Activated T-cell treated with anti-CD3 and anti-CD28 coated beads, Interleukin-2, amount 50 U/mL, for 4 hours (primary cell): ENCODE results near the gene CEP112. TPM values are rescaled to one million over a fixed set of nuclear protein-coding genes. Genes with fewer than 3 reads are reported as not detected.

Experiments
- ATAC-seq, 2 donors: fragments of 200-7000 bp; cut with Tn5 transposase; one replicate each; pipeline ENCODE4 v1.10.0; 2021
- DNase-seq: peaks from one replicate; pipeline ENCODE4 v3.0.0-alpha.2; 2020
- H3K27me3 Mint-ChIP-seq: one replicate; pipeline ENCODE4 v1.8.0; 2021; ENCODE audit warnings: low read depth, mixed read lengths
- H3K36me3 Mint-ChIP-seq: one replicate; pipeline ENCODE4 v1.8.0; 2022; ENCODE audit warnings: mixed read lengths; ENCODE audit not compliant: insufficient read depth
- H3K4me1 Mint-ChIP-seq: one replicate; pipeline ENCODE4 v1.8.0; 2021; ENCODE audit warnings: low read depth, mixed read lengths
- H3K4me3 Mint-ChIP-seq: one replicate; pipeline ENCODE4 v1.8.0; 2021; ENCODE audit warnings: mild to moderate bottlenecking, moderate library complexity, mixed read lengths
- H3K9me3 Mint-ChIP-seq: one replicate; pipeline ENCODE4 v1.8.0; 2021; ENCODE audit warnings: mixed read lengths
- total RNA-seq, 3 donors: library from RNA; stranded (reverse); gene quantifications; one replicate each; pipeline ENCODE4 v1.2.1, GENCODE V29; 2021

The CEP112 gene
- total RNA-seq, 3 donors from 2014 or later: 0.71 to 1.5 (median 0.95) TPM

GRCh38 chr17:65990593-65990992 is 201.3 kb downstream of the CEP112 start:
- Mint-ChIP-seq H3K4me1 (no peaks in the 10 kb centered on the region), H3K36me3 (peaks cover 2% of the 10 kb centered on the region), H3K27me3 (no peaks in the 10 kb centered on the region), H3K4me3 (no peak overlapping the region), H3K9me3 (peaks cover 15% of the 10 kb centered on the region)
- ATAC-seq: no peak
- DNase-seq: no peak

GRCh38 chr17:65988451-65988850 is 203.5 kb downstream of the CEP112 start:
- H3K4me3 Mint-ChIP-seq: no peak overlapping the region
- H3K36me3 Mint-ChIP-seq: peaks cover 6% of the 10 kb centered on the region
- no peaks in the 10 kb centered on the region for H3K4me1 Mint-ChIP-seq
- no peaks in the 10 kb centered on the region for H3K27me3 Mint-ChIP-seq
- H3K9me3 Mint-ChIP-seq: peaks cover 15% of the 10 kb centered on the region
- DNase-seq: no peak
- no peak for ATAC-seq

GRCh38 chr17:65987988-65988387 is 203.9 kb downstream of the CEP112 start:
- DNase-seq: no peak
- no peaks in the 10 kb centered on the region for H3K4me1 Mint-ChIP-seq

GRCh38 chr17:65985571-65985970 is 206.4 kb downstream of the CEP112 start:
- Mint-ChIP-seq H3K9me3 (peaks cover 15% of the 10 kb centered on the region), H3K4me1 (no peaks in the 10 kb centered on the region), H3K36me3 (peaks cover 6% of the 10 kb centered on the region), H3K4me3 (no peak overlapping the region), H3K27me3 (no peaks in the 10 kb centered on the region)
- no peak for ATAC-seq
- no peak for DNase-seq

More at GRCh38 chr17:65987988-65988387, 203.9 kb downstream of the CEP112 start:
- H3K27me3 Mint-ChIP-seq: no peaks in the 10 kb centered on the region
- peaks cover 15% of the 10 kb centered on the region for H3K9me3 Mint-ChIP-seq
- H3K4me3 Mint-ChIP-seq: no peak overlapping the region
- no peak for ATAC-seq
- H3K36me3 Mint-ChIP-seq: peaks cover 6% of the 10 kb centered on the region

DNA sequence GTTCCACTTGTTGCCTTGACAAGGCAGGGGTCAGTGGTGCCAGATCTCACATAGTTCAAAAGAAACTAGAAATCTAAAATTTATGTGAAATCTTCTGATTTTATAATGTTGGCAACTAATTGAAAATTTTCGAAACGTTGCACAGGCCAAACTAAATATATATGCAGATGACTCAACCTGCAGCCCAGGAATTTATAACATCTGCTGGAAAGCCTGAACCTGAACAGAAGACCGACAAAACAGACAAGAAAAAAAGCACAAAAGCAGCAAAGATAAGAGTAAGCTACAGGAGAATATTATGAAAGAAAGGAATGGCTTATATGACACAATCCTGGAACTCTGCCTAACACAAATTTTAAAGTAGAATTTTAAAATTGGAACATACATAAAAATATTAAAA is 207.6 kb downstream of the CEP112 start:
- DNase-seq: no peak
- ATAC-seq: no peak
- Mint-ChIP-seq H3K36me3 (peaks cover 6% of the 10 kb centered on the region), H3K27me3 (no peaks in the 10 kb centered on the region), H3K4me1 (no peaks in the 10 kb centered on the region), H3K9me3 (peaks cover 15% of the 10 kb centered on the region), H3K4me3 (no peak overlapping the region)

GRCh38 chr17:65978871-65979270 is 213.1 kb downstream of the CEP112 start:
- H3K9me3 Mint-ChIP-seq: no peaks in the 10 kb centered on the region
- ATAC-seq: no peak
- no peak for DNase-seq
- no peaks in the 10 kb centered on the region for H3K36me3 Mint-ChIP-seq
- H3K4me3 Mint-ChIP-seq: no peak overlapping the region
- H3K4me1 Mint-ChIP-seq: no peaks in the 10 kb centered on the region
- H3K27me3 Mint-ChIP-seq: peaks cover 3% of the 10 kb centered on the region

- peaks cover 3% of the 10 kb centered on the region for H3K27me3 Mint-ChIP-seq
- DNase-seq: no peak
- no peak for ATAC-seq
- no peaks in the 10 kb centered on the region for H3K4me1 Mint-ChIP-seq
- no peaks in the 10 kb centered on the region for H3K9me3 Mint-ChIP-seq
- no peak overlapping the region for H3K4me3 Mint-ChIP-seq
- H3K36me3 Mint-ChIP-seq: no peaks in the 10 kb centered on the region
Observed at GRCh38 chr17:65977041-65977440, 214.9 kb downstream of the CEP112 start.

DNA sequence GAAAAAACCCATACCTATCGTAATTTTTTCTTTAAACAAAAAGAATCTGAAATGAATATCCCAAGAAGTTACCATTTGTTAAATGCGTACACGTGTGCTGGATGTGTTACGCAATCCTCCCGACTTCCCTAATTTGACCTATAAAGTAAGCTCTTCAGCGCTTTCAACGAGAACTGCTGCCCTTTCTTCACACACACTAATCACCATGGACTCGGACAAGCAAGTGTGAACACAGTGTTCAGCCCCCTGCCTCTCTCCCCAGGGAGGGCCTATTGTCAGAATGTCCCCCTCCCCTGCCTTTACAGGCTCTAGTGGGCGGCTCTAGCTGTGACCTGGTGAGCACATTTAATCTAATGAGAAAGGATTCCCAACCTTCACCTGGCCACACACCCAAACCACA is 216.1 kb downstream of the CEP112 start:
- no peaks in the 10 kb centered on the region for H3K4me1 Mint-ChIP-seq
- H3K4me3 Mint-ChIP-seq: no peak overlapping the region
- no peaks in the 10 kb centered on the region for H3K36me3 Mint-ChIP-seq
- no peak for DNase-seq
- H3K9me3 Mint-ChIP-seq: no peaks in the 10 kb centered on the region
- H3K27me3 Mint-ChIP-seq: peaks cover 3% of the 10 kb centered on the region
- no peak for ATAC-seq

- DNase-seq: no peak
- no peak for ATAC-seq
- Mint-ChIP-seq H3K36me3 (no peaks in the 10 kb centered on the region), H3K27me3 (peaks cover 3% of the 10 kb centered on the region), H3K4me3 (no peak overlapping the region), H3K9me3 (no peaks in the 10 kb centered on the region), H3K4me1 (no peaks in the 10 kb centered on the region)
Observed at GRCh38 chr17:65973237-65973636, 218.7 kb downstream of the CEP112 start.

GRCh38 chr17:65967372-65967771 is 224.6 kb downstream of the CEP112 start:
- Mint-ChIP-seq H3K4me1 (no peaks in the 10 kb centered on the region), H3K27me3 (peaks cover 3% of the 10 kb centered on the region), H3K9me3 (peaks cover 6% of the 10 kb centered on the region), H3K36me3 (no peaks in the 10 kb centered on the region), H3K4me3 (no peak overlapping the region)
- DNase-seq: no peak
- no peak for ATAC-seq

DNA sequence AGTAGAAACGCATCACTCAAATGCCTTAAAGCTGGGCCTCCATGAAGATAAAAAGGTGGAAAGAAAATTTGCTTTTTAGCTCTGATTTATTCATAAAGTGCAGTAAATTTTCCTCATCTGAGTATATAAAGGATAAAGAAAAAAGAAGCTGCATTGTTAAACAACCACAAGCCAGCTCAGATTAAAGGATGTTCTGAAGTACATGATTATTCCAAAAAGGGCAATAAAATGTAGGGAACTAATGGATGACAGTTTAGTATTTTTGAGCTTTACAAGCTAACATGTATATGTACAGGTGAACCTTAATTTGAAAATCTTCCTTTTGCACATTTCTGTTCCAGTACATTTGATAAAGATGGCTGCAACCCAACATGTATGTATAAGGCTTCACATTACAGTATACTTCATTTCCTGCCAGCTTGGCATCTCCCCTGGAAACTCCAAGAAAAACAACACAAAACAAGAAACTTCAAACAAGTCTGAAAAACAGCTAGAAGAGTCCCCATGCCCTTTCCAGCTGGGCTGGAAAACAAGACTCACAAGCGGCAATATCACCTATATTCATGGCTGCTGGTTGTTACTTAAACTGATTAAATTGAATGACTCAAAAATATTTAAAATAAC is 225.7 kb downstream of the CEP112 start:
- ATAC-seq: no peak
- H3K36me3 Mint-ChIP-seq: no peaks in the 10 kb centered on the region
- H3K27me3 Mint-ChIP-seq: peaks cover 3% of the 10 kb centered on the region
- no peaks in the 10 kb centered on the region for H3K4me1 Mint-ChIP-seq
- no peak for DNase-seq
- H3K9me3 Mint-ChIP-seq: peaks cover 6% of the 10 kb centered on the region
- H3K4me3 Mint-ChIP-seq: no peak overlapping the region

GRCh38 chr17:65963179-65963578 is 228.8 kb downstream of the CEP112 start:
- H3K27me3 Mint-ChIP-seq: peaks cover 3% of the 10 kb centered on the region
- ATAC-seq: no peak
- H3K36me3 Mint-ChIP-seq: no peaks in the 10 kb centered on the region
- H3K4me3 Mint-ChIP-seq: no peak overlapping the region
- DNase-seq: no peak
- H3K9me3 Mint-ChIP-seq: peaks cover 6% of the 10 kb centered on the region
- H3K4me1 Mint-ChIP-seq: no peaks in the 10 kb centered on the region

DNA sequence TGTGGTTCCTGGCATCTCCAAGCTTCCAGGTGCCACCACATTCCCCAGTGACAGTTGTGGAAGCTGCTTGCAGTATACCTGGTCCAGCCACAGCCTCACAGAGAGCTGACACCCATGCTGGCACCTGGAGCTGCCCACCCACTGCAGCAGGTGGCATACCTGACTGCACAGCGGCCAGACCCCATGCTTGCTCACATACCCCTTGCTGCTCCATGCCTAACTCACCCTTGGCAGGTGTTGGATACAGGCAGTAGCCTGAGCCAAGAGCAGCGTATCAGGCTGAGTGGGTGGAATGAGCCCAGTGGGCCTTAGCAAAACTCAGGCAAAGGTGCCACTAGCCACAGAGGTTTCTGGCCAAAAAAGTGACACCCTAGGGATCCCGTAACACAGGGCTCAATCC is 232.3 kb downstream of the CEP112 start:
- no peak overlapping the region for H3K4me3 Mint-ChIP-seq
- H3K4me1 Mint-ChIP-seq: no peaks in the 10 kb centered on the region
- H3K9me3 Mint-ChIP-seq: peaks cover 13% of the 10 kb centered on the region
- ATAC-seq: no peak
- DNase-seq: no peak
- H3K27me3 Mint-ChIP-seq: no peaks in the 10 kb centered on the region
- H3K36me3 Mint-ChIP-seq: no peaks in the 10 kb centered on the region

- peaks cover 17% of the 10 kb centered on the region for H3K9me3 Mint-ChIP-seq
- no peaks in the 10 kb centered on the region for H3K4me1 Mint-ChIP-seq
- DNase-seq (no peak), ATAC-seq (no peak)
- no peak overlapping the region for H3K4me3 Mint-ChIP-seq
- no peaks in the 10 kb centered on the region for H3K27me3 Mint-ChIP-seq
- H3K36me3 Mint-ChIP-seq: no peaks in the 10 kb centered on the region
Observed at GRCh38 chr17:65956814-65957213, 235.1 kb downstream of the CEP112 start.

GRCh38 chr17:65954148-65954449 is 237.8 kb downstream of the CEP112 start:
- H3K4me3 Mint-ChIP-seq: no peak overlapping the region
- peaks cover 17% of the 10 kb centered on the region for H3K9me3 Mint-ChIP-seq
- no peaks in the 10 kb centered on the region for H3K4me1 Mint-ChIP-seq
- ATAC-seq (no peak), DNase-seq (no peak)
- H3K27me3 Mint-ChIP-seq: no peaks in the 10 kb centered on the region
- no peaks in the 10 kb centered on the region for H3K36me3 Mint-ChIP-seq
